ENCODE measurements around the gene SRGAP1. TPM values are rescaled to one million over a fixed set of nuclear protein-coding genes. Genes with fewer than 3 reads are reported as not detected.
"Not testable (repeated sequence)": the region's sequence is repeated elsewhere in the genome, so short reads cannot be mapped to it uniquely, and the experiment has no call there.

SRGAP1 gene
- total and polyA plus RNA-seq, 9 of the 15 experiments (the other 6 are each of a cell fraction or from before 2014, with no cell fraction given): 0.01 to 0.13 (median 0.04) TPM; not detected in 3

GRCh38 chr12:64131456-64131855, 287.0 kb downstream of the SRGAP1 start:
- BruUV-seq (replicated peaks); FAIRE-seq; H3K4me2 ChIP-seq (ENCODE audit: insufficient read depth, low read length); H3K79me2 ChIP-seq (ENCODE audit: control insufficient read depth, insufficient read depth, low read length); ATAC-seq; CTCF ChIA-PET (ENCODE audit: low intra/inter-chr PET ratio); H3K9ac ChIP-seq (ENCODE audit: insufficient read depth in 1 of 2, low read depth in 2 of 2, low read length in 2 of 2); intact Hi-C loops (cut with micrococcal nuclease); POLR2A ChIA-PET; H3K9me1 ChIP-seq (ENCODE audit: control insufficient read depth, insufficient read depth, low read length); H4K20me1 ChIP-seq (replicated peaks; ENCODE audit: control insufficient read depth, insufficient read depth, low read length); H2AFZ ChIP-seq (ENCODE audit: low read depth, low read length); H3K27me3 ChIP-seq (ENCODE audit: control insufficient read depth in 2 of 2, insufficient read depth in 2 of 2, low read length in 2 of 2); H3K27ac ChIP-seq (ENCODE audit: extremely low read depth, low read depth, low read length); H3K4me3 ChIP-seq; H3K4me1 ChIP-seq (replicated peaks in 1 of 2; ENCODE audit: control insufficient read depth in 2 of 2, insufficient read depth in 2 of 2, low read length in 2 of 2); DNase-seq (ENCODE audit: extremely low read depth in 1 of 4, low spot score in 3 of 4); in situ Hi-C loops (cut with MboI); H3K9me3 ChIP-seq (replicated peaks; ENCODE audit: control insufficient read depth, insufficient read depth, low read depth, low read length); H3K36me3 ChIP-seq (ENCODE audit: control insufficient read depth, insufficient read depth, low read length): not testable (repeated sequence)
- WGBS (ENCODE audit: insufficient coverage, low coverage, missing lambda C conversion rate): 1% methylated on average over 6 of the region's 6 CpGs

- DNase-seq (ENCODE audit: extremely low read depth in 1 of 4, low spot score in 3 of 4); POLR2A ChIA-PET: not testable (repeated sequence)
Measured at GRCh38 chr12:64132672-64133071, 288.2 kb downstream of the SRGAP1 start.

More at GRCh38 chr12:64132672-64133071, 288.2 kb downstream of the SRGAP1 start:
- H4K20me1 ChIP-seq (replicated peaks; ENCODE audit: control insufficient read depth, insufficient read depth, low read length); H2AFZ ChIP-seq (ENCODE audit: low read depth, low read length); H3K4me2 ChIP-seq (ENCODE audit: insufficient read depth, low read length); CTCF ChIA-PET (ENCODE audit: low intra/inter-chr PET ratio); H3K27me3 ChIP-seq (ENCODE audit: control insufficient read depth in 2 of 2, insufficient read depth in 2 of 2, low read length in 2 of 2); H3K79me2 ChIP-seq (ENCODE audit: control insufficient read depth, insufficient read depth, low read length); H3K9me3 ChIP-seq (replicated peaks; ENCODE audit: control insufficient read depth, insufficient read depth, low read depth, low read length); intact Hi-C loops (cut with micrococcal nuclease); H3K9ac ChIP-seq (ENCODE audit: insufficient read depth in 1 of 2, low read depth in 2 of 2, low read length in 2 of 2); H3K27ac ChIP-seq (ENCODE audit: extremely low read depth, low read depth, low read length); H3K9me1 ChIP-seq (ENCODE audit: control insufficient read depth, insufficient read depth, low read length); in situ Hi-C loops (cut with MboI); H3K36me3 ChIP-seq (ENCODE audit: control insufficient read depth, insufficient read depth, low read length); BruUV-seq (replicated peaks); ATAC-seq; H3K4me3 ChIP-seq; H3K4me1 ChIP-seq (replicated peaks in 1 of 2; ENCODE audit: control insufficient read depth in 2 of 2, insufficient read depth in 2 of 2, low read length in 2 of 2); FAIRE-seq: not testable (repeated sequence)
- 4% methylated on average over 2 of the region's 2 CpGs for WGBS (ENCODE audit: insufficient coverage, low coverage, missing lambda C conversion rate)

Data from K562 (cell line).